Neural crest cell (in vitro differentiated cells): ENCODE measurements around the gene FGF12. TPM values are rescaled to one million over a fixed set of nuclear protein-coding genes. Genes with fewer than 3 reads are reported as not detected.
A peak's percentile ranks its signal among the peaks of the same experiment; 100 is the strongest.

Source experiments
- DNase-seq: peaks from one replicate; pipeline ENCODE4 v3.0.0; 2021; ENCODE audit warnings: low read depth, mixed read lengths, low spot score
- H3K27ac Mint-ChIP-seq: one replicate; pipeline ENCODE4 v1.8.0; 2021; ENCODE audit warnings: mild to moderate bottlenecking, mixed read lengths; ENCODE audit not compliant: unreplicated experiment
- H3K27me3 Mint-ChIP-seq: 2 replicates; pipeline ENCODE4 v1.8.0; 2021; ENCODE audit warnings: low read depth, mild to moderate bottlenecking, mixed read lengths
- H3K36me3 Mint-ChIP-seq: 2 replicates; pipeline ENCODE4 v1.8.0; 2021; ENCODE audit warnings: low read depth, mild to moderate bottlenecking, mixed read lengths
- H3K4me1 Mint-ChIP-seq: 2 replicates; pipeline ENCODE4 v1.8.0; 2021; ENCODE audit warnings: mixed read lengths
- H3K4me3 Mint-ChIP-seq: one replicate; pipeline ENCODE4 v1.8.0; 2021; ENCODE audit warnings: mild to moderate bottlenecking, mixed read lengths
- H3K9me3 Mint-ChIP-seq: 2 replicates; pipeline ENCODE4 v1.8.0; 2021; ENCODE audit warnings: mixed read lengths
- total RNA-seq: library from RNA; stranded (reverse); gene quantifications from 2 replicates; pipeline ENCODE4 v1.2.1, GENCODE V29; 2021
- TF ChIP-seq, protein P1 (sequence below): fragments of 200-600 bp; sonication (generic); conservative IDR thresholded peaks from 2 replicates; pipeline ENCODE4 v1.5.0; 2021; ENCODE audit warnings: antibody characterized with exemption, mild to moderate bottlenecking

The FGF12 gene
- total RNA-seq, 1 donor from 2014 or later, result 4.0 TPM

DNA sequence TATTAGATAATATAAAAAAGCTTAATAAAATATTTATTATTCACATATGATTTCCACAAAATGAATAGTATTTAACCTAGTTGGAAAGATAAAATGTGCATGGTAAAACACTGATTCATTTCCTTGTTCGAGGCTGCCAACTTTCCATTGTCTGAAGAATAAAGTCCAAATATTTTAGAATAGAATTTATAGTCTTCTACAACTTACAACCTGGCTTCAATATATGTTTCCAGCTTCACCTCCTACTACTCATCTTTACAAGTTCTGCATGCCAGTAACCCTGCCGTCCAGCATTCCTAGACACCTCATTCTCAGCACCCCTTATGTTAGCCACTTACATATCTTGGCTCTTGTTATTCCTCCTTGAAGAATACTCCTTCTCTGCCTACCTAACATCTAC, 244.5 kb downstream of the FGF12 start:
- TF ChIP-seq, protein P1, sequence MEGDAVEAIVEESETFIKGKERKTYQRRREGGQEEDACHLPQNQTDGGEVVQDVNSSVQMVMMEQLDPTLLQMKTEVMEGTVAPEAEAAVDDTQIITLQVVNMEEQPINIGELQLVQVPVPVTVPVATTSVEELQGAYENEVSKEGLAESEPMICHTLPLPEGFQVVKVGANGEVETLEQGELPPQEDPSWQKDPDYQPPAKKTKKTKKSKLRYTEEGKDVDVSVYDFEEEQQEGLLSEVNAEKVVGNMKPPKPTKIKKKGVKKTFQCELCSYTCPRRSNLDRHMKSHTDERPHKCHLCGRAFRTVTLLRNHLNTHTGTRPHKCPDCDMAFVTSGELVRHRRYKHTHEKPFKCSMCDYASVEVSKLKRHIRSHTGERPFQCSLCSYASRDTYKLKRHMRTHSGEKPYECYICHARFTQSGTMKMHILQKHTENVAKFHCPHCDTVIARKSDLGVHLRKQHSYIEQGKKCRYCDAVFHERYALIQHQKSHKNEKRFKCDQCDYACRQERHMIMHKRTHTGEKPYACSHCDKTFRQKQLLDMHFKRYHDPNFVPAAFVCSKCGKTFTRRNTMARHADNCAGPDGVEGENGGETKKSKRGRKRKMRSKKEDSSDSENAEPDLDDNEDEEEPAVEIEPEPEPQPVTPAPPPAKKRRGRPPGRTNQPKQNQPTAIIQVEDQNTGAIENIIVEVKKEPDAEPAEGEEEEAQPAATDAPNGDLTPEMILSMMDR, result no peak
- no peak for DNase-seq
- Mint-ChIP-seq H3K4me1 (no peaks in the 10 kb centered on the region), H3K9me3 (no peaks in the 10 kb centered on the region), H3K36me3 (no peaks in the 10 kb centered on the region), H3K27me3 (peaks cover 26% of the 10 kb centered on the region), H3K4me3 (no peak overlapping the region), H3K27ac (no peak overlapping the region)

DNA sequence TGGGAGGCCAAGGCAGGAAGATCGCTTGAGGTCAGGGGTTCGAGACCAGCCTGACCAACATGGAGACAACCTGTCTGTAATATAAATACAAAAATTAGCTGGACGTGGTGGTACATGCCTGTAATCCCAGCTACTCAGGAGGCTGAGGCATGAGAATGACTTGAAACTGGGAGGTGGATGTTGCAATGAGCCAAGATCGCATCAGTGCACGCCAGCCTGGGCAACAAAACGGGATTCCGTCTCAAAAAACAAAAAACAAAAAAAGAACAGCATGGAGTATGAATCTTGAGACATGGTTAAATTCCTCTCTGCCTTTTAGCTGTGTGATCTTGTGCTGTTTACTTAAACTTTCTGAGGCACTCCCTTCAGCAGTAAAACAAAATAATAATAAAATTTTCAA, 244.9 kb downstream of the FGF12 start:
- DNase-seq, result no peak
- Mint-ChIP-seq H3K27ac (no peak overlapping the region), H3K36me3 (no peaks in the 10 kb centered on the region), H3K27me3 (peaks cover 22% of the 10 kb centered on the region), H3K9me3 (no peaks in the 10 kb centered on the region), H3K4me1 (no peaks in the 10 kb centered on the region), H3K4me3 (no peak overlapping the region)
- TF ChIP-seq, protein P1, result no peak

DNA sequence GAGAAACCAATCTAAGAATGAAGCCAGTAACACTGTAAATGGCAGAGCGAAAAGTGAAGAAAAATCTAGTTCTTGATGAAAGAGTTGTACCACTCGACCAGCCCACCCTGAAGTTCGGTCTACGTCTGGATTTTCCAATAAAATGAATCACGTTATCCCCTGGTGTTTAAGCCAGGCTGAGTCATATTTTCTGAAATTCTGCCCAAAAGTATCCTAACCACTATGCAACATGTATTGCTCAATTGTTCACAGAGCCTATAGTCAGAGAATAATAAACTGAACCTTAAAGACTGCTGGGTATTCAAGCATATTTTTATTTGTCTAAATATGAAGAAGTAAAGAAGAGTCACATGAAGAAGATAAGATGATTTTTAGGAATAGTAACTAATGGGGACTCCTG, 245.7 kb downstream of the FGF12 start:
- no peaks in the 10 kb centered on the region for H3K4me1 Mint-ChIP-seq
- no peak for DNase-seq
- TF ChIP-seq, protein P1, result no peak
- H3K4me3 Mint-ChIP-seq, result no peak overlapping the region
- no peaks in the 10 kb centered on the region for H3K36me3 Mint-ChIP-seq
- no peaks in the 10 kb centered on the region for H3K9me3 Mint-ChIP-seq
- H3K27ac Mint-ChIP-seq, result no peak overlapping the region
- H3K27me3 Mint-ChIP-seq, result peaks cover 20% of the 10 kb centered on the region

DNA sequence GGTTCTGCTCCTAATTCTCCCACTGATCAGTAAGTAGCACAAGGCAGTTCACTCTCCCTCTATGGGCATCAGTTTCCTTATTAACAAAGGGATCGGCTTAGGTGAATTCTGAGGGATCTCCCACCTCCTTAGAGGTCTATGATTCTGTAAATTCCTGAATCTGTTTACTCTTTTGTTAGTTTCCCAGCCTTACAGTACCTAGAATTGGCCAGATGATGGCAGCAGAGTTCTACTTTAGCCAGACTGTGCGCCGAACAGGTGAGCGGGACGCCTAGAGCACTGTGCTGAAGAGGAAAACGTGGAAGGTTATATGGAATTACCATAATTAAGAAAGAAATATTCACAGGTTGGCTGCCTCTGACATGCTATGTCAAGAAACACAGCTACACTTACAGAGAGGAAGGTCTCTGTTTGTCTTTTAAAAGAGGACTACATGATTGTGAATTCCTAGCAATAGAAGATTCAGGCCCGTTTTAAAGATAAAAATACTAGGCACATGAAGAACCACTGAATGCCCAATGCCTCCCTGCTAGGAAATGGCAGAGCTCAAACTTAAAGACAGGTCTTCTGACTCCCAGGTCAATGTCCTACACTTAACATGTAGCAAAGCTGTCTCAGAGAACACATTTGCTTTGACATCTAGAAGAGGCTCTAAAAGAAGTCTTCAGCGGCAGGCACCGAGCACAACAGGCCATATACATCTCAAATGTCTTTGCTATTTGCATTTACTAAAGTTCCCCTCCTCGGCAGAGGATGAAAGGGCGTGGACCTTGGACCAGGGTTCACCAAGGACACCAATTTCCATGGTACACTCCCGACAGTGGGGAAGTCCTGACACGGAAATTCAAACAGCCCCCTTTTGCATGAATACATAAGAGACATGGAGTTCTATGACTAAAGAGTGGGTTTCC, 259.9 kb downstream of the FGF12 start:
- no peak overlapping the region for H3K4me3 Mint-ChIP-seq
- TF ChIP-seq, protein P1, result peak; percentile 96
- peak; percentile 54 for DNase-seq
- no peak overlapping the region for H3K27ac Mint-ChIP-seq
- no peaks in the 10 kb centered on the region for H3K4me1 Mint-ChIP-seq
- H3K9me3 Mint-ChIP-seq, result no peaks in the 10 kb centered on the region
- H3K36me3 Mint-ChIP-seq, result no peaks in the 10 kb centered on the region
- peaks cover 53% of the 10 kb centered on the region for H3K27me3 Mint-ChIP-seq

DNA sequence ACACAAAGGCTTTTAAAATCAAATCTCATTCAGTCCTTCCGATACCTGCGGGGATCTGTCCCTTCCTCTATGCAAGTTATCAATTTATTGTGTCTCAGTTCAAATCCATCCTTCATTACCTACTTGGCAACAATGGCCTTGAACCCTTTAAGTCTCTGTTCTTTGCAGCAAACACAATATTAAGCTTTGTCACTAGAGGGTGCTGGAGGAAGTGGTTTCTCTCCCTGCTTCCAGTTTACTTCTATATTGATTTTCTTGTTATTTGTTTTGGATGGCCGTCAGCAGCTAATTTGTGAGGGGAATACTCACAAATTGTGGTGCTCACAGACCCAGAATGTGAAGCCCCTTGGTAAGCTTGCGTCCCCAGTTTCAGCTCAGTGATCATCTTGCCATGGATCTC, 278.3 kb downstream of the FGF12 start:
- Mint-ChIP-seq H3K36me3 (no peaks in the 10 kb centered on the region), H3K9me3 (peaks cover 3% of the 10 kb centered on the region), H3K4me3 (no peak overlapping the region), H3K27ac (no peak overlapping the region), H3K27me3 (peaks cover 17% of the 10 kb centered on the region), H3K4me1 (peaks cover 28% of the 10 kb centered on the region)
- no peak for DNase-seq
- TF ChIP-seq, protein P1, result peak; percentile 45
